Hepatocyte (in vitro differentiated cells): Measurements from ENCODE around the gene ITGA11. TPM values are rescaled to one million over a fixed set of nuclear protein-coding genes. Genes with fewer than 3 reads are reported as not detected.

ENCODE experiments used
- DNase-seq: peaks from one replicate; pipeline ENCODE4 v3.0.0-alpha.2; 2016; ENCODE audit warnings: low spot score
- H2AFZ ChIP-seq: fragments of 200-600 bp; sonication (generic); 2 replicates; pipeline ENCODE4 v1.6.0; 2016; ENCODE audit warnings: antibody characterized with exemption, mild to moderate bottlenecking
- H3K27ac ChIP-seq: fragments of 200-600 bp; sonication (generic); 2 replicates; pipeline ENCODE4 v1.5.1; 2016; ENCODE audit warnings: mild to moderate bottlenecking
- H3K27me3 ChIP-seq: fragments of 200-600 bp; sonication (generic); 2 replicates; pipeline ENCODE4 v1.6.1; 2016
- H3K36me3 ChIP-seq: fragments of 200-600 bp; sonication (generic); replicated peaks from 2 replicates; pipeline ENCODE4 v1.5.1; 2016; ENCODE audit warnings: low read depth; ENCODE audit not compliant: insufficient read depth
- H3K4me1 ChIP-seq: fragments of 200-600 bp; sonication (generic); 2 replicates; pipeline ENCODE4 v1.5.1; 2016; ENCODE audit warnings: mild to moderate bottlenecking, moderate library complexity; ENCODE audit not compliant: insufficient read depth
- H3K4me2 ChIP-seq: fragments of 200-600 bp; sonication (generic); 2 replicates; pipeline ENCODE4 v1.6.0; 2016
- H3K4me3 ChIP-seq: fragments of 200-600 bp; sonication (generic); 2 replicates; pipeline ENCODE4 v1.5.1; 2016; ENCODE audit warnings: mild to moderate bottlenecking
- H3K79me2 ChIP-seq: fragments of 200-600 bp; sonication (generic); 2 replicates; pipeline ENCODE4 v1.6.0; 2017; ENCODE audit warnings: mild to moderate bottlenecking
- H3K9me2 ChIP-seq: fragments of 200-600 bp; sonication (generic); replicated peaks from 2 replicates; pipeline ENCODE4 v1.6.0; 2017; ENCODE audit warnings: mild to moderate bottlenecking; ENCODE audit not compliant: insufficient read depth
- H3K9me3 ChIP-seq: fragments of 200-600 bp; sonication (generic); 2 replicates; pipeline ENCODE4 v1.5.1; 2016; ENCODE audit warnings: low read depth, mild to moderate bottlenecking
- H4K20me1 ChIP-seq: fragments of 200-600 bp; sonication (generic); 2 replicates; pipeline ENCODE4 v1.6.0; 2016; ENCODE audit warnings: mild to moderate bottlenecking; ENCODE audit not compliant: insufficient read depth, poor library complexity, severe bottlenecking
- EZH2 ChIP-seq: fragments of 200-600 bp; sonication (generic); IDR thresholded peaks from 2 replicates; pipeline ENCODE4 v1.6.1; 2016; ENCODE audit warnings: antibody characterized with exemption, mild to moderate bottlenecking, borderline replicate concordance
- EZH2phosphoT487 ChIP-seq: fragments of 200-600 bp; sonication (generic); IDR thresholded peaks from one replicate; pipeline ENCODE4 v1.6.1; 2018; ENCODE audit warnings: antibody characterized with exemption, mild to moderate bottlenecking, low read depth, moderate library complexity; ENCODE audit not compliant: unreplicated experiment, severe bottlenecking
- WGBS: methylation state at CpG from one replicate; pipeline ENCODE4 v1.1.6; 2016; ENCODE audit warnings: low lambda C conversion rate; ENCODE audit errors: missing lambda C conversion rate; 5-methylcytosine and 5-hydroxymethylcytosine counted together
- polyA plus RNA-seq: library from polyadenylated mRNA; unstranded; fragments of >200 nt; fragmentation: Nextera tagmentation; extraction: Ambion mirVana; gene quantifications from 2 replicates; pipeline ENCODE4 v1.2.1, GENCODE V29; 2016
- total RNA-seq: library from RNA; depleted of rRNA; stranded (reverse); fragments of >200 nt; gene quantifications from 2 replicates; pipeline ENCODE4 v1.2.3, GENCODE V29; 2014
- TF ChIP-seq, protein P1 (sequence below): fragments of 200-600 bp; sonication (generic); IDR thresholded peaks from 2 replicates; pipeline ENCODE4 v1.5.1; 2016; ENCODE audit warnings: antibody characterized with exemption, mild to moderate bottlenecking; ENCODE audit not compliant: poor library complexity

Gene ITGA11
- total and polyA plus RNA-seq, 2 experiments from 2014 or later = 9.7 to 19.6 TPM

DNA sequence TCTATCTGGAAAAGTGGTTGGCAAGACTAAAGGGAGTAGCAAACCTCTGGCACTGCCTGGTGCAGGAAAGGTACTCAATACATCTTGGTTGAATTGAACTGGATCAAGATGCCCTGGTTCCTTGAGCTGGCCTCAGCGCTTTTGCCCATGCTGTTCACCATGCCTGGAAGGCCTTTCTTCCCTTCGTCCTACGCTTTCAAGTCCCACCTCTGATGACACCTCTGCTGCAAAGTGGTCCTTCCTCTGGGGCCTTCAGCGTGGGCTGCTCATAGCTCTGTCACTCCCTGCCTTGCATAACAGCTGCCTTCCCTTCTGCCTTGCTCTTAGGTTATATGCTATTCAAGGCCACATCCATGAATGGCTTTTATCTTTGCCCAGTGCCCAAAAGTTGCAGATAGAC is 23.0 kb downstream of the ITGA11 start:
- Histone ChIP-seq H2AFZ (no peak overlapping the region), H3K4me1 (no peaks in the 10 kb centered on the region), H4K20me1 (no peaks in the 10 kb centered on the region), H3K9me3 (no peaks in the 10 kb centered on the region), H3K27ac (no peak overlapping the region), H3K36me3 (no peaks in the 10 kb centered on the region), H3K27me3 (no peaks in the 10 kb centered on the region), H3K79me2 (no peaks in the 10 kb centered on the region), H3K9me2 (no peaks in the 10 kb centered on the region), H3K4me3 (no peak overlapping the region), H3K4me2 (no peak overlapping the region)
- 91% methylated on average over 4 of the region's 4 CpGs for WGBS
- TF ChIP-seq, protein P1, sequence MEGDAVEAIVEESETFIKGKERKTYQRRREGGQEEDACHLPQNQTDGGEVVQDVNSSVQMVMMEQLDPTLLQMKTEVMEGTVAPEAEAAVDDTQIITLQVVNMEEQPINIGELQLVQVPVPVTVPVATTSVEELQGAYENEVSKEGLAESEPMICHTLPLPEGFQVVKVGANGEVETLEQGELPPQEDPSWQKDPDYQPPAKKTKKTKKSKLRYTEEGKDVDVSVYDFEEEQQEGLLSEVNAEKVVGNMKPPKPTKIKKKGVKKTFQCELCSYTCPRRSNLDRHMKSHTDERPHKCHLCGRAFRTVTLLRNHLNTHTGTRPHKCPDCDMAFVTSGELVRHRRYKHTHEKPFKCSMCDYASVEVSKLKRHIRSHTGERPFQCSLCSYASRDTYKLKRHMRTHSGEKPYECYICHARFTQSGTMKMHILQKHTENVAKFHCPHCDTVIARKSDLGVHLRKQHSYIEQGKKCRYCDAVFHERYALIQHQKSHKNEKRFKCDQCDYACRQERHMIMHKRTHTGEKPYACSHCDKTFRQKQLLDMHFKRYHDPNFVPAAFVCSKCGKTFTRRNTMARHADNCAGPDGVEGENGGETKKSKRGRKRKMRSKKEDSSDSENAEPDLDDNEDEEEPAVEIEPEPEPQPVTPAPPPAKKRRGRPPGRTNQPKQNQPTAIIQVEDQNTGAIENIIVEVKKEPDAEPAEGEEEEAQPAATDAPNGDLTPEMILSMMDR = no peak
- no peak for TF ChIP-seq EZH2
- TF ChIP-seq EZH2phosphoT487 = no peak
- no peak for DNase-seq

DNA sequence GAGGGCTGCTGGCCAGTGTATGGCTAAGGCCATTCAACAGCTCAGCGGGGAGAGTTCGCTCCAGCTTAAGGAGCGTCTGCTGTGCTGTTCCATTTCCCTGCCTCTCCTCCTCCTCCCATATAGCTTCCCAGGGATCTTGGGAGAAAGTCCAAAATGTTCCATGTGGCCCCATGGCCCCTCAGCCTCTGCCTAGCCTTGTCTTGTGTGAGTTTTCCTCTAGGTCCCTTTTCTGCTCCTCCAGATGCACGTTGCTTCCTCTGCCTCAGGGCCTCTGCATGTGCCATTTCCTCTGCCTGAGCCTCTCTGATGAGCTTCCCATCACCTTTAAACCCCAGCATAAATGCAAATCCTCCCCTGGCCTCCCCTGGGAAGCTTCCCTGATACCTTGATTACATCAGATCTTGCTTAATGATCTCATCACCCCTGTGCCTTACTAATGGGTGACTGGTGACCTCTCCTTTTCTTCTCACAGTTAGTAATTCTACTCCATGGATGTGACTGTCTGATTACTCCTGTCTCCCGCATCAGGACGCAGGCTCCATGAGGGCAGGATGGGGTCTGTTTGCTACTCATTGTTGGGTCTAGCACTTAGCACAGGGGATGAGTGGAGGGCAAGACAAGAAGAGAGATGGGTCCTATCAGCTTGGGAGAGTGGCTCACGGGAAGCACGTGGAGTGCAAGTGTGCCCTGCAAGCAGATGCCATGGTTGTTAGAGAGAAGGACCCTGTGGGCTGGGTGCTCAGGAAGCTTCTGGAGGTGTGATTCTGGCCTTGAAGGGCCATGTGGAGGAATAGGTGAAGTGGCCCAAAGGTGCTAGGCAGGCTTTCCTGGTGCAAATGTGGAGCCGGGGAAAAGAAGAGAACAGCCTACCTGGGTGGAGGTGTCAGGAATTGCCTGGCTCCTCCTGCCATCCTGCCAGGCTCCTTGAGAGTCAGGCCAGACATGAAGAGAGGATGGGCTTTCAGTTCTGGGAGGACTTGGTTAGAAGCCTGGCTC is 23.8 kb downstream of the ITGA11 start:
- no peak overlapping the region for H3K4me3 ChIP-seq
- no peaks in the 10 kb centered on the region for H3K79me2 ChIP-seq
- 93% methylated on average over 9 of the region's 9 CpGs for WGBS
- H3K9me3 ChIP-seq = no peaks in the 10 kb centered on the region
- TF ChIP-seq, protein P1 = no peak
- TF ChIP-seq EZH2 = no peak
- H4K20me1 ChIP-seq = no peaks in the 10 kb centered on the region
- H2AFZ ChIP-seq = no peak overlapping the region
- DNase-seq = no peak
- H3K4me1 ChIP-seq = no peaks in the 10 kb centered on the region
- H3K4me2 ChIP-seq = no peak overlapping the region
- H3K27me3 ChIP-seq = no peaks in the 10 kb centered on the region
- no peak overlapping the region for H3K27ac ChIP-seq
- H3K9me2 ChIP-seq = no peaks in the 10 kb centered on the region
- no peaks in the 10 kb centered on the region for H3K36me3 ChIP-seq

DNA sequence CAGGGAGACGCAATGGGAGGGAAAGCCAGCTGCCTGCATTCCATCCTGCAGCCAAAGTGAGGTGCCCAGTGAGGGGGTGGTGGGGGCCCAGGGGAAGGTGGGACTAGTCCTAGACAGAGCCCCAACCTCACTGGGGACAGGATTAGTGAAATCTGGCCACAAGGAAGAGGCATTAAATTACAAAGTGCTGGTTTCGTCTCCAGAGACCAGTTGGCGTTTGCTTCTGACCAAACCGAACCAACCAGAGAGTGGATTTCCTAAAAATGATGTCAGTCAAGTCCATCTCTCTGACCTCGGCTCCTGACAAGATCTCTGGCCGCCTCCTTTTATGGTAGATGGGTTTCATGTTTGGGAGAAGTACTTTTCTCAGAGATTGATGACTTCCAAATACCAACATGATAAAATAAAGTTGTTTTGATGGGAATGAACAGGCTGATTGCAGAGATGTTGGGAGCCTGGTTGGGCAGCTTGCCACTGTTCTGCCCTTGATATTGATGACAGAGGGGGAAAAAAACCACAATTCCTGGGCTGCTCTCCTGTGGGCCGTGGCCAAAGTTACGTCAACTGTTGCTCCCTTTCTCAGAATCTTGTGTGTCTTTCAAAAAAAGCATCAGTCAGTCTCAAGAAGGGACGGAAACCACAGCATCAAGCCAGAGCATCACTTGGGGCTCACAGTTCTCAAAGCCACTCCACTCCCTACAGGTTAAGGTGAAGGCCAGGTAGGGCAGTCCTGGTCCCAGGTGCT is 24.6 kb downstream of the ITGA11 start:
- no peak overlapping the region for H2AFZ ChIP-seq
- 84% methylated on average over 9 of the region's 9 CpGs for WGBS
- no peak overlapping the region for H3K4me3 ChIP-seq
- H3K9me3 ChIP-seq = no peaks in the 10 kb centered on the region
- no peaks in the 10 kb centered on the region for H3K4me1 ChIP-seq
- H3K9me2 ChIP-seq = no peaks in the 10 kb centered on the region
- no peaks in the 10 kb centered on the region for H3K27me3 ChIP-seq
- TF ChIP-seq, protein P1 = no peak
- TF ChIP-seq EZH2phosphoT487 (no peak), EZH2 (no peak)
- no peaks in the 10 kb centered on the region for H3K79me2 ChIP-seq
- no peaks in the 10 kb centered on the region for H4K20me1 ChIP-seq
- no peak overlapping the region for H3K27ac ChIP-seq
- DNase-seq = no peak
- no peaks in the 10 kb centered on the region for H3K36me3 ChIP-seq
- H3K4me2 ChIP-seq = no peak overlapping the region
